ENCODE measurements around the gene MGAT5B.

Gene MGAT5B

DNA sequence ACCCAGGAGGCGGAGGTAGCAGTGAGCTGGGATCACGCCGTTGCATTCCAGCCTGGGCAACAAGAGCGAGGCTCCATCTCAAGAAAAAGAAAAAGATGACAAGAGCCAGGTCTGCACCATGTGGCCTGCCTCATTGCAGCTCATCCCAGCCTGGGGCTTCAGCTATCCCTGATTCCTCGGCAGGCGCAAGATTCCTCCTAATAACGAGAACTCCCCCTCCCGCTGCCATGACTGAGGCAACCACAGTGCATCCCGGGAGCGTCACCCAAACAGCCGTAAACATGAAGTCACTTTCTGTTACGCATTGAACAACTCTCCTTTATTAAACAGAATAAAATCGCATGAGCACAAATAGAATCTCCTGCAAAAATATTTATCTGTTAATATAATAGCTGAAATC, 120.6 kb downstream of the MGAT5B start:
- TF ChIP-seq CTCF (IDR thresholded peaks at IDR 0.05; ENCODE audit: low read depth, low read length), result no peak
- no peak for DNase-seq
- Histone ChIP-seq H3K9me3 (ENCODE audit: severe bottlenecking) (no peaks in the 10 kb centered on the region), H3K4me3 (ENCODE audit: low read depth, low read length) (no peak overlapping the region), H3K27ac (no peak overlapping the region), H3K27me3 (ENCODE audit: insufficient read depth, low read depth, severe bottlenecking) (no peaks in the 10 kb centered on the region), H3K36me3 (no peaks in the 10 kb centered on the region)

GRCh38 chr17:76989519-76989918, 121.3 kb downstream of the MGAT5B start:
- Histone ChIP-seq H3K9me3 (ENCODE audit: severe bottlenecking) (no peaks in the 10 kb centered on the region), H3K27ac (no peak overlapping the region), H3K36me3 (no peaks in the 10 kb centered on the region), H3K27me3 (ENCODE audit: insufficient read depth, low read depth, severe bottlenecking) (no peaks in the 10 kb centered on the region), H3K4me3 (ENCODE audit: low read depth, low read length) (no peak overlapping the region)
- DNase-seq, result peak; percentile 60
- TF ChIP-seq CTCF (IDR thresholded peaks at IDR 0.05; ENCODE audit: low read depth, low read length), result no peak

- H3K4me3 ChIP-seq (ENCODE audit: low read depth, low read length), result no peak overlapping the region
- TF ChIP-seq CTCF (IDR thresholded peaks at IDR 0.05; ENCODE audit: low read depth, low read length), result no peak
- H3K9me3 ChIP-seq (ENCODE audit: severe bottlenecking), result no peaks in the 10 kb centered on the region
- H3K36me3 ChIP-seq, result no peaks in the 10 kb centered on the region
- no peaks in the 10 kb centered on the region for H3K27me3 ChIP-seq (ENCODE audit: insufficient read depth, low read depth, severe bottlenecking)
- DNase-seq, result no peak
- no peak overlapping the region for H3K27ac ChIP-seq
Observed at GRCh38 chr17:76992891-76993290, 124.7 kb downstream of the MGAT5B start.

DNA sequence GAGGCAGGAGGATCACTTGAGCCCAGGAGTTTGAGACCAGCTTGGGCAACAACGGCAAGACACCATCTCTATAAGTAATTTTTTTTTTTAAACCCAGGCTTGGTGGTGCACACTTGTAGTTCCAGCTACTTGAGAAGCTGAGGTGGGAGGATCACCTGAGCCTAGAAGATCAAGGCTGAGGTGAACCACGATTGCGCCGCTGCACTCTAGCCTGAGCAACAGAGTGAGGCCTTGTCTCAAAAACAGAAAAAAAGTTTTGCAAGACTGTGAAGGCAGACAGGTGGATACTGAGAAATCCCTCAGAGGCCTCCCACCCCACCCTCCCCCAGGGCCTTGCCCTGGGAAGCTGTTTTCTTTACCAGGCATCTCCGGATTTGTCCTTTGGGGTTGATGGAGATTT, 125.4 kb downstream of the MGAT5B start:
- Histone ChIP-seq H3K27me3 (ENCODE audit: insufficient read depth, low read depth, severe bottlenecking) (no peaks in the 10 kb centered on the region), H3K4me3 (ENCODE audit: low read depth, low read length) (no peak overlapping the region), H3K9me3 (ENCODE audit: severe bottlenecking) (no peaks in the 10 kb centered on the region), H3K36me3 (no peaks in the 10 kb centered on the region), H3K27ac (no peak overlapping the region)
- TF ChIP-seq CTCF (IDR thresholded peaks at IDR 0.05; ENCODE audit: low read depth, low read length), result no peak
- no peak for DNase-seq

DNA sequence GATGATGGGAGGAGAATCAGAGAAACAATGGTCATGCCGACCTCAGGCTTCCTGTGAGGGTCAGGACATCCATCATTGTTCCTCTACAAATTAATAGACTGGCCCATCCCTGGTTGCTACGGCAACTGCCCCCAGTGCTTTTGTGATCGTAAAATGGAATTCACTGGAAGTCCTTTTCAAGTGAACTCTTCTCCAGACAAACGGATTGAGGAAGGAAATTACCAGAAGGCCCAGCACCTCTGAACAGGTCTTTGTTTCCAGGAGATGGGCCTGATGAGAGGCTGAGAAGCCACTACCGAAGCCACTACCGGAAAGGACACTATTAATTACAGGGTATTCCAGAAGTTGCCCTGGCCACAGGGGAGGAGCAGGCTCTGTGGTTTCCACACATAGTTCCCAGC, 126.0 kb downstream of the MGAT5B start:
- no peak for DNase-seq
- no peaks in the 10 kb centered on the region for H3K27me3 ChIP-seq (ENCODE audit: insufficient read depth, low read depth, severe bottlenecking)
- TF ChIP-seq CTCF (IDR thresholded peaks at IDR 0.05; ENCODE audit: low read depth, low read length), result no peak
- H3K9me3 ChIP-seq (ENCODE audit: severe bottlenecking), result no peaks in the 10 kb centered on the region
- H3K27ac ChIP-seq, result no peak overlapping the region
- no peaks in the 10 kb centered on the region for H3K36me3 ChIP-seq
- H3K4me3 ChIP-seq (ENCODE audit: low read depth, low read length), result no peak overlapping the region

DNA sequence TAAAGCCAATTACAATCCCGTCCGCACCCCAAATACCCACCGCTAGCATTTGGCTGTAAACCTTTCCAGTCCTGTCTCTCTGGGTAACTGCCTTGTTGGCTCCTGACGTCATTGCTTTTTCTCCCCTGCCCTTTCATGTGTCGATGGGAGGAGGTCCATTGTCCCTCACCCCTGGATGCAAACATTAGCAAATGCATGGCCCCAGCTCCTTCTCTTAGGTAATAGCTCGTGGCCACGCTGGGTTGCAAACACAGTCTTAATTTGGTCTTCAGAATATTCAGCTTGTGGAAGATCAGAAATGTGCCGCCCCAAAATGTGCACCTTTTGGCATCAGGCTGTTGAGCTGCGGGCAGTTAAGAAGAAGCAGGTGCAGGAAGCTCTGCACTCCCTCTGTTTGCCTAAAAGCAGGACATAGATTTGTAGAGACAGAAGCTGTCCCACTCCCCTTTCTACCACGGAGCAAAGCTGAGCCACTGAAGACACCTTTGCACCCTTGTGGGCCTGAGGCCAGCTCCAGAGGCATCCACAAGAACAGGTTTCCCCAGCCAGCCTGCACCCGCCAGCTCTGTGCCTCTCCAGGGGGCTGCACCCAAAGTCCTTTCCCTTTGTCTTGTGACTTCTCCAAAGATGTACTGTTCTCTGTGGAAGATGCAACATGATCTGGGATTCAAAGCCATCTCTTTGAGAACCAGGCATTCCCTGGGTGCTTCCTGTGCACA, 127.3 kb downstream of the MGAT5B start:
- DNase-seq, result no peak

More for the DNA sequence above, 127.3 kb downstream of the MGAT5B start:
- no peaks in the 10 kb centered on the region for H3K9me3 ChIP-seq (ENCODE audit: severe bottlenecking)
- no peak overlapping the region for H3K4me3 ChIP-seq (ENCODE audit: low read depth, low read length)
- TF ChIP-seq CTCF (IDR thresholded peaks at IDR 0.05; ENCODE audit: low read depth, low read length), result no peak
- no peak overlapping the region for H3K27ac ChIP-seq
- no peaks in the 10 kb centered on the region for H3K36me3 ChIP-seq
- H3K27me3 ChIP-seq (ENCODE audit: insufficient read depth, low read depth, severe bottlenecking), result no peaks in the 10 kb centered on the region

Measured in WERI-Rb-1 (cell line).